ENCODE results near the gene CLEC4G.

DNA sequence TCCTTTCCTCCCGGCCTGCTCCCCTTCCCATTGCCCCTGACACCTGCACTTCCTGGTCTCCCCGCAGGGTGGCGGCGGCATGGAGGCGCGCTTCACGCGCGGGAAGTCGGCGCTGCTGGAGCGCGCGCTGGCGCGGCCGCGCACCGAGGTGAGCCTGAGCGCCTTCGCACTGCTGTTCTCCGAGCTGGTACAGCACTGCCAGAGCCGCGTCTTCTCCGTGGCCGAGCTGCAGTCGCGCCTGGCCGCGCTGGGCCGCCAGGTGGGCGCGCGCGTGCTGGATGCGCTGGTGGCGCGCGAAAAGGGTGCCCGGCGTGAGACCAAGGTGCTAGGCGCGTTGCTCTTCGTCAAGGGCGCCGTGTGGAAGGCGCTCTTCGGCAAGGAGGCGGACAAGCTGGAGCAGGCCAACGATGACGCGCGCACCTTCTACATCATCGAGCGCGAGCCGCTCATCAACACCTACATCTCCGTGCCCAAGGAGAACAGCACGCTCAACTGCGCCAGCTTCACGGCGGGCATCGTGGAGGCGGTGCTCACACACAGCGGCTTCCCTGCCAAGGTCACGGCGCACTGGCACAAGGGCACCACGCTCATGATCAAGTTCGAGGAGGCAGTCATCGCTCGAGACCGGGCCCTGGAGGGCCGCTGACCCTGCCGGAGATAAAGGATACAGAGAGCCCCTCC, 49.6 kb downstream of the CLEC4G start:
- TF ChIP-seq, protein P1, sequence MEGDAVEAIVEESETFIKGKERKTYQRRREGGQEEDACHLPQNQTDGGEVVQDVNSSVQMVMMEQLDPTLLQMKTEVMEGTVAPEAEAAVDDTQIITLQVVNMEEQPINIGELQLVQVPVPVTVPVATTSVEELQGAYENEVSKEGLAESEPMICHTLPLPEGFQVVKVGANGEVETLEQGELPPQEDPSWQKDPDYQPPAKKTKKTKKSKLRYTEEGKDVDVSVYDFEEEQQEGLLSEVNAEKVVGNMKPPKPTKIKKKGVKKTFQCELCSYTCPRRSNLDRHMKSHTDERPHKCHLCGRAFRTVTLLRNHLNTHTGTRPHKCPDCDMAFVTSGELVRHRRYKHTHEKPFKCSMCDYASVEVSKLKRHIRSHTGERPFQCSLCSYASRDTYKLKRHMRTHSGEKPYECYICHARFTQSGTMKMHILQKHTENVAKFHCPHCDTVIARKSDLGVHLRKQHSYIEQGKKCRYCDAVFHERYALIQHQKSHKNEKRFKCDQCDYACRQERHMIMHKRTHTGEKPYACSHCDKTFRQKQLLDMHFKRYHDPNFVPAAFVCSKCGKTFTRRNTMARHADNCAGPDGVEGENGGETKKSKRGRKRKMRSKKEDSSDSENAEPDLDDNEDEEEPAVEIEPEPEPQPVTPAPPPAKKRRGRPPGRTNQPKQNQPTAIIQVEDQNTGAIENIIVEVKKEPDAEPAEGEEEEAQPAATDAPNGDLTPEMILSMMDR (IDR thresholded peaks at IDR 0.05; ENCODE audit: insufficient read depth, low read length): peak; percentile 38
- TF ChIP-seq POLR2AphosphoS5 (IDR thresholded peaks at IDR 0.05; ENCODE audit: low read depth): no peak
- TF ChIP-seq, protein P2, sequence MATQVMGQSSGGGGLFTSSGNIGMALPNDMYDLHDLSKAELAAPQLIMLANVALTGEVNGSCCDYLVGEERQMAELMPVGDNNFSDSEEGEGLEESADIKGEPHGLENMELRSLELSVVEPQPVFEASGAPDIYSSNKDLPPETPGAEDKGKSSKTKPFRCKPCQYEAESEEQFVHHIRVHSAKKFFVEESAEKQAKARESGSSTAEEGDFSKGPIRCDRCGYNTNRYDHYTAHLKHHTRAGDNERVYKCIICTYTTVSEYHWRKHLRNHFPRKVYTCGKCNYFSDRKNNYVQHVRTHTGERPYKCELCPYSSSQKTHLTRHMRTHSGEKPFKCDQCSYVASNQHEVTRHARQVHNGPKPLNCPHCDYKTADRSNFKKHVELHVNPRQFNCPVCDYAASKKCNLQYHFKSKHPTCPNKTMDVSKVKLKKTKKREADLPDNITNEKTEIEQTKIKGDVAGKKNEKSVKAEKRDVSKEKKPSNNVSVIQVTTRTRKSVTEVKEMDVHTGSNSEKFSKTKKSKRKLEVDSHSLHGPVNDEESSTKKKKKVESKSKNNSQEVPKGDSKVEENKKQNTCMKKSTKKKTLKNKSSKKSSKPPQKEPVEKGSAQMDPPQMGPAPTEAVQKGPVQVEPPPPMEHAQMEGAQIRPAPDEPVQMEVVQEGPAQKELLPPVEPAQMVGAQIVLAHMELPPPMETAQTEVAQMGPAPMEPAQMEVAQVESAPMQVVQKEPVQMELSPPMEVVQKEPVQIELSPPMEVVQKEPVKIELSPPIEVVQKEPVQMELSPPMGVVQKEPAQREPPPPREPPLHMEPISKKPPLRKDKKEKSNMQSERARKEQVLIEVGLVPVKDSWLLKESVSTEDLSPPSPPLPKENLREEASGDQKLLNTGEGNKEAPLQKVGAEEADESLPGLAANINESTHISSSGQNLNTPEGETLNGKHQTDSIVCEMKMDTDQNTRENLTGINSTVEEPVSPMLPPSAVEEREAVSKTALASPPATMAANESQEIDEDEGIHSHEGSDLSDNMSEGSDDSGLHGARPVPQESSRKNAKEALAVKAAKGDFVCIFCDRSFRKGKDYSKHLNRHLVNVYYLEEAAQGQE (IDR thresholded peaks at IDR 0.05; ENCODE audit: insufficient replicate concordance, low read depth): no peak
- no peak for TF ChIP-seq GABPA (IDR thresholded peaks at IDR 0.05; ENCODE audit: low read depth)

All from HL-60 (cell line).